Esophagus squamous epithelium (tissue), 4 donors: ENCODE results near the gene TDRD7.

Experiments
- POLR2A ChIP-seq, 4 donors: fragments of 450-650 bp; IDR thresholded peaks; one replicate each; pipeline ENCODE4 v1.6.1; 2017; ENCODE audit warnings: antibody characterized with exemption in 4 of 4, mild to moderate bottlenecking in 4 of 4, moderate library complexity in 3 of 4
- TF ChIP-seq, protein P1 (sequence below), 6 experiments: fragments of 450-650 bp in 4 of 6; fragments of 200-600 bp in 2 of 6; sonication (generic) in 2 of 6; IDR thresholded peaks; one replicate each; pipeline ENCODE4 v1.5.1; 2016 to 2019; ENCODE audit warnings: antibody characterized with exemption in 6 of 6, mild to moderate bottlenecking in 4 of 6, moderate library complexity in 4 of 6

DNA sequence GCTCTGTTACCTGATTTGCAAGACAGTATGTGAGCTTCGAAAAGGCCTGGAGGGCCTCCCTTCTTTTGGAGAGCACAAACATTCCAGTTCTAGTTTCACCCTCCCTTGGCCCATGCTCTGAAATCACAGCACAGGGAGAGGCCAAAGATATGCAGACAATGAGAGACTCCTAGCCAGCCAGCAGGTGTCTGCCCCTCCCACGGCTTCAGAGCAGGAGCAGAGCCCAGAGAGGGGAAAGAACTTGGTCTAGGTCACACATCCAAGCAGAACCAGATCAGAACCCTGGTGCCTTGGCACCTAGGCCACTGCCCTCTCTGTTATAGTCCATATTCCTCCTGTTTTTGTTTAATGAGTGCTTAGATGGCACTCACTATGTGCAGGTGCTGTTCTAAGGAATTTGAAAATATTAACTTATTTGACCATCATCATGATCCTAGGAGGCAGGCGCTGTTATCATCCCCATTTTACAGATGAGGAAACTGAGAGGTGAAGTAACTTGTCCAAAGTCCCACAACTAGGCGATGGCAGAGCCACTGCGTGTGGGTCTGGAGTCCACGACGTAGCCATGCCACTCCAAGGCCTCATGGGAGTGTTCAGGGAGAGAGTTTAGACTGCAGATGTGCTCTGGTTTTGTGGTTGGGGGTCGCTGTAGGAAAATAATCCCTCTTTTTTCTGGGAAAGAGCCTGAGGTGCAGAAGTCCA lies 116.8 kb downstream of the TDRD7 start:
- no peak for TF ChIP-seq POLR2A (IDR thresholded peaks at IDR 0.05)
- TF ChIP-seq, protein P1, sequence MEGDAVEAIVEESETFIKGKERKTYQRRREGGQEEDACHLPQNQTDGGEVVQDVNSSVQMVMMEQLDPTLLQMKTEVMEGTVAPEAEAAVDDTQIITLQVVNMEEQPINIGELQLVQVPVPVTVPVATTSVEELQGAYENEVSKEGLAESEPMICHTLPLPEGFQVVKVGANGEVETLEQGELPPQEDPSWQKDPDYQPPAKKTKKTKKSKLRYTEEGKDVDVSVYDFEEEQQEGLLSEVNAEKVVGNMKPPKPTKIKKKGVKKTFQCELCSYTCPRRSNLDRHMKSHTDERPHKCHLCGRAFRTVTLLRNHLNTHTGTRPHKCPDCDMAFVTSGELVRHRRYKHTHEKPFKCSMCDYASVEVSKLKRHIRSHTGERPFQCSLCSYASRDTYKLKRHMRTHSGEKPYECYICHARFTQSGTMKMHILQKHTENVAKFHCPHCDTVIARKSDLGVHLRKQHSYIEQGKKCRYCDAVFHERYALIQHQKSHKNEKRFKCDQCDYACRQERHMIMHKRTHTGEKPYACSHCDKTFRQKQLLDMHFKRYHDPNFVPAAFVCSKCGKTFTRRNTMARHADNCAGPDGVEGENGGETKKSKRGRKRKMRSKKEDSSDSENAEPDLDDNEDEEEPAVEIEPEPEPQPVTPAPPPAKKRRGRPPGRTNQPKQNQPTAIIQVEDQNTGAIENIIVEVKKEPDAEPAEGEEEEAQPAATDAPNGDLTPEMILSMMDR (IDR thresholded peaks at IDR 0.05) = no peak
